Smooth muscle cell of the brain vasculature (primary cell): ENCODE results near the gene RAB36.

Source experiments
- DNase-seq: peaks from one replicate; pipeline ENCODE4 v3.0.0-alpha.2; 2012; ENCODE audit warnings: low read depth, low spot score

RAB36 gene

DNA sequence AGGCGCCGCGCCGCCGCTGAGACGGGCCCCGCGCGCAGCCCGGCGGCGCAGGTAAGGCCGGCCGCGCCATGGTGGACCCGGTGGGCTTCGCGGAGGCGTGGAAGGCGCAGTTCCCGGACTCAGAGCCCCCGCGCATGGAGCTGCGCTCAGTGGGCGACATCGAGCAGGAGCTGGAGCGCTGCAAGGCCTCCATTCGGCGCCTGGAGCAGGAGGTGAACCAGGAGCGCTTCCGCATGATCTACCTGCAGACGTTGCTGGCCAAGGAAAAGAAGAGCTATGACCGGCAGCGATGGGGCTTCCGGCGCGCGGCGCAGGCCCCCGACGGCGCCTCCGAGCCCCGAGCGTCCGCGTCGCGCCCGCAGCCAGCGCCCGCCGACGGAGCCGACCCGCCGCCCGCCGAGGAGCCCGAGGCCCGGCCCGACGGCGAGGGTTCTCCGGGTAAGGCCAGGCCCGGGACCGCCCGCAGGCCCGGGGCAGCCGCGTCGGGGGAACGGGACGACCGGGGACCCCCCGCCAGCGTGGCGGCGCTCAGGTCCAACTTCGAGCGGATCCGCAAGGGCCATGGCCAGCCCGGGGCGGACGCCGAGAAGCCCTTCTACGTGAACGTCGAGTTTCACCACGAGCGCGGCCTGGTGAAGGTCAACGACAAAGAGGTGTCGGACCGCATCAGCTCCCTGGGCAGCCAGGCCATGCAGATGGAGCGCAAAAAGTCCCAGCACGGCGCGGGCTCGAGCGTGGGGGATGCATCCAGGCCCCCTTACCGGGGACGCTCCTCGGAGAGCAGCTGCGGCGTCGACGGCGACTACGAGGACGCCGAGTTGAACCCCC lies 35.8 kb downstream of the RAB36 start:
- no peak for DNase-seq

DNA sequence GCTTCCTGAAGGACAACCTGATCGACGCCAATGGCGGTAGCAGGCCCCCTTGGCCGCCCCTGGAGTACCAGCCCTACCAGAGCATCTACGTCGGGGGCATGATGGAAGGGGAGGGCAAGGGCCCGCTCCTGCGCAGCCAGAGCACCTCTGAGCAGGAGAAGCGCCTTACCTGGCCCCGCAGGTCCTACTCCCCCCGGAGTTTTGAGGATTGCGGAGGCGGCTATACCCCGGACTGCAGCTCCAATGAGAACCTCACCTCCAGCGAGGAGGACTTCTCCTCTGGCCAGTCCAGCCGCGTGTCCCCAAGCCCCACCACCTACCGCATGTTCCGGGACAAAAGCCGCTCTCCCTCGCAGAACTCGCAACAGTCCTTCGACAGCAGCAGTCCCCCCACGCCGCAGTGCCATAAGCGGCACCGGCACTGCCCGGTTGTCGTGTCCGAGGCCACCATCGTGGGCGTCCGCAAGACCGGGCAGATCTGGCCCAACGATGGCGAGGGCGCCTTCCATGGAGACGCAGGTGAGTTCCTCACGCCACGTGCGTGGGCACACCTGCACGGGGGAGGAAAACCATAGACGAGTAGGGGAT lies 36.5 kb downstream of the RAB36 start:
- DNase-seq, result no peak

DNA sequence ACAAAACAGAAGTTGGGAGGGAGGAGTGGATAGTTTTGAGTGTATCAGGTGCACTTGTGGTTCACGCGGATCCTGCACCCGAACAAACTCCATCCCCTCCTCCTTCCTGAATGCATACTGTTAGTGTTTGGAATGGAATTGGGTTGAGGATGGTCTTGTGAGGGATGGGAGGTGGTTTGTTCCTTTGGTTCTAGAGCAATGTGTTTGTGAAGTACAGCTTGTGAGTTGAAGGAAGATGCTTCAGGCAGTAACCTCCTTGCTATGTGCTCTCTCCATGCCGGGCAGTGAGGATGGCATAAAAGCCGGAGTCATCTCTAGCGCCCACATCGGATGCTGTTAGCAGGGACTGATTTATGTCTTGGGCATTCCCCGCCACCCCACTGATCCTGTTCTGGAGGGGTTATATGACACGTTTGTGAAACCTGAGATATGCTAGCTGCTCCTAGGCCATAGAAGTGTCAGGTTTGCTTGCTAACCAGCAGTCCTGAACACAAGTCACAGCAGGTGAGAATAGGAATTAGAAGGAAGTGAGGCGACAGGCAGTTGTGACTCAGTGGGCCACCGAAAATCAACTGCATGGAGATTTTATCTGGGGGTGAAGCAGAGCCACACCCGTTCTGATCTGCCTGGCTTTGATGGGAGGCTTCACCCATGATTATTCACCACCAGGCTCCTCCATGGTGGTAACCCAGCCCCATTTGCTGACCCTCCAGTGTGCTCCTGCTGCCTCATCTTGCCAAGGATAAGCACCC lies 37.2 kb downstream of the RAB36 start:
- DNase-seq, result no peak

DNA sequence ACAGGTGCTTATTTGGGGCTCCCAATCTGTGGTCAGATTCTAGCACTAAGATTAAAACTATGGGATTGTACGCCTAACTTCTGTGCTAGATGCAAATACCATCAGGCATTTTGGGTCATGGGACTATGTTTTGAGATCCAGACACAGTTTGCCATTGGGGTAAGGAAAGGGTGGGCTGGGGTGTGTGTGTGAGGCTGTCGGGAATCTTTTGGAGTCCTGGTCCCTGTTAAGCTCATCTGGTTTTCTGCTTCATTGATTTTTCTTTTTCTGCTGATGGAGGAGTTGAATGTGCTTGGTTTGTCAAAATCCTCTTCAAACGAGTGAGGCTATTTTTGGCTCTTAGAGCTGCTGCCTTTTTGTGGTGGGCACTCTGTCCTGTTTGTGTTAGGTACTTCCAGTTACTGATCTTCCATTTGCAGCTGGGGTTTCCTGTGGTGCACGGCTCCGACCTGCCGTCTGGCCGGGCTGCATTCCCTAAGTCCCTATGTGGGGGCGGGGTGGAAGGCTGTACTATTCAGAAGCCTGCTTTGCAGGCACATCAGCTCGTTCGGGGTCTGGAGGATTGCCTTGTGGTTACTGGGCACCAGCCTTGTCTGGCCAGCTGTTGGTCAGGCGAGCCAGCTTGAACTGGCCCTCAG lies 37.9 kb downstream of the RAB36 start:
- DNase-seq, result peak; percentile 43

DNA sequence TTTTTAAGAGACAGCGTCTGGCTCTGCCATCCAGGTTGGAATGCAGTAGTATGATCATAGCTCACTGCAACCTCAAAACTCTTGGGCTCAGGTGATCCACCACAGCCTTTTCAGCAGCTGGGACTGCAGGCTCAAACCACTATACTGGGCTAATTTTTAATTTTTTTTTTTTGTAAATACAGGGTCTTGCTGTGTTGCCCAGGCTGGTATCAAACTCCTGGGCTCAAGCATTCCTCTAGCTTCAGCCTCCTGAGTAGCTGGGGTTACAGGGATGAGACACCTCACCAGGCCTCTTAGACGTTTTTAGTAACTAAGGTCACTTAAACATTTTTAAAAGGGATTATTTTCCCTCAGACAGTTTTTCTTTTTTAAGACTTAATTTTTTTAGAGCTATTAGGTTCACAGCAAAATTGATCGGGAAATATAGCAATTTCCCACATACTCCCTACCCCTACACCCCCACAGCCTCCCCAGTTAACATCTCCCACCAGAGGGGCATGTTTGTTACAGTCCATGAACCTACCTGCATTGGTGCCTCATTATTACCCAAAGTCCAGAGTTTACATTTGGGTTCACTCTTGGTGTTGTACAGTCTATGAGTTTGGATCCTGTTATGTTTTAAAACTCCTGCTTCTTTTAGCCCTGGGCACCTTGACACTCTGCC lies 39.0 kb downstream of the RAB36 start:
- DNase-seq, result no peak

DNA sequence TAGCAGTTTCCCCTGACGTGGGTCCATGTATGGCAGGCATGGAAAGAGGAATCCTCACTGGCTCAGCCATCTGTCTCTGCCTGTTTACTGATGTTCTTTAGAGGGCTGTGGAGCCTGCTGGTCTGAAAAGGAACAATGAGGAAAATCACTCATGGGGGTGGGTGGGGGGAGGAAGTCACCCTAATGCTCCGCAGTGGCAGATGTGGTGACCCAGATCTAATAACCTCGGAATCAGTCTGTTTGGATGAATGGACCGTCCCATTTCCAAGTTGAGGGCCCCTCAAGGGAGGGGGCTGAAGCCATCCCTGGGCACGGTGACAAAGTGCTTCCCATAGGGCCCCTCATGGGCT lies 39.5 kb downstream of the RAB36 start:
- DNase-seq, result no peak

DNA sequence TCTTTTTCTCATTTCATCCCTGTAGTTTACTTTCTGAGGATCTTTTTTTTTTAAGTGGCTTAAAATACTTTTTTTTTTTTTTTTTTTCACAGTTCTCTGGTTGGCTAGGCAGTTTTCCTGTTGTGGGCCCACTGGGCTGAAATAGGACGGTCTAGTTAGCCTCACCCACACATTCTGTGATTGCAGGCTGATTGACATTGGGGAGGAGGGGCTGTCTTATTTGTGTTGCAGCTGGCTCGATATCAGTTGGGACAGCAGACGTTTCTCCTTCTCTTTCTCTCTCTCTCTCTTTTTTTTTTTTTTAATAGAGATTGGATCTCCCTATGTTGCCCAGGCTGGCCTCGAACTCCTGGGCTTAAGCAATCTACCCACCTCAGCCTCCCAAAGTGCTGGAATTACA lies 41.9 kb downstream of the RAB36 start:
- DNase-seq, result no peak

DNA sequence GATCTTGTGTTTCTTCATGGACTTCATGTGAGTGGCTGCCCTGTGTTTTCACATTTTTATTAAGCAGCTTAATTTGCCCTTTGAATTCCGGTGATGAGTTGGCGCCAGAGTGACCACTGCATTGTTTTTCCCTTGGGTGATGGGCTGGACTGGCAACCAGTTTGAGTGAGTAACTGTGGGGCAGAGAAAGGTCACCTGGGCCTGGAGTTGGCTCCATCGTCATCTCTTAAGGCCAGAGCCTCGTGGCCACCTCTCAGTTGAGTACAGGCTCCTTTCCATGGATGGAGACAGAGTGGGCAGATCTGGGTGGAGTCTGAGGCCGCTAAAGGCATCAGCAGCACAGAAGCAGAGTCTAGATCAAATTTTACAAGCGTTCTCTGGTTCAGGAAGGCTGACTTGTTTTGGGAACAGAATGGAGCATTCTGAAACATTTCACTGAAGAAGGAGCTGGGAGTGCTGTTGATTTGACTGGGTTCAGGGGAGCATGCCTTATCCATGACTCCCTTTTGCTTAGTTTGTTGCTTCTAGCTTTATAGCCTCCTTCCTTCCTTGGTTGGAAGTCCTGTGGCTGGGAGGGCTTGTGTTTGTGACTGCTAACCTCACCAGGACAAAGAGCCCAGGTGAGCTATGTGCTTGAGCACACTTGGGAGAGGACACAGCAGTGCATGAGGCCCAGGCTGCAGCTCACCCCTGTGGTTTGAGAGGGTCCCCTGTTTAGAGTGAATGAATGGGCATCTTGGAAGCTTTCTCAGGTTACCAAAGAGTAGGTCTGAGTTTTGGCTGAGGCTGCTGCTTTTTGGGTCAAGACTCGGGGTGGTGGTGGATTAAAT lies 42.8 kb downstream of the RAB36 start:
- no peak for DNase-seq

DNA sequence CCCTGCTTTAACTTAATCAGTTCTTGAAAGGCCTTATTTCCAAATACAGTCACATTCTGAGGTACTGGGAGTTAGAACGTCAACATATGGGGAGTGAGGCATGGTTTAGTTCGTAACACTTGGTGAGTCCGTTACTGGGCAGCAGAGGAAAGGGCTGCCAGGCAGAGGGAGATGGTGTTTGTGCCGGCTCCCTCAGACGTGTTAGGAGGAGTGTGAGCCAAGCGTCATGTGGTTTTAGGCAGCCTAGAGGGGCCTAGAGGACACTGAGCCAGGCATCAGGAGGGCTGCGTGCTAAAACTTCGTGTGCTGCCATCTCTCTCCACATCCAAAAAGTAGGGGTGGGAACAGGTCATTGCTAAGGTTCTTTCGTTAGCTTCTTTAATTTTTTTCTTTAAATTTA lies 45.2 kb downstream of the RAB36 start:
- DNase-seq, result no peak

DNA sequence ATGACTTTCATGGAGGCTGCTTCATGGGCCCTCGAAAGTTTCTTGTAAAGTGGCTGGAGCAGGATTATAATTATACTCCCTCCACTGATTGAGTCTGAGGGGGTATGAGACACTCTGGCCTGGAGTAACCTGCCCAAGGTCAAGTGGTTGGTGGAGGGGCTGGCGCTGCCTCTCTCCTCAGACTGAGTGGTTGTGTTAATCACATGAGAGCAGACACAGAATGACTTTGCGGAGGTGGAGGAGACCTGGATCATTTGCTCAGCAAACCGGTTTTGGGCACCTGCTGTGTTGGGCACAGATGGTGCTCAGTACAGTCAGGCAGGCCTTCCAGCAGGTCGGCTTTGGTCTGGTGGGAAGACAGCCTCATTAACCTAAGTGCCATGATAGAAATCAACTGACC lies 46.9 kb downstream of the RAB36 start:
- DNase-seq, result no peak

DNA sequence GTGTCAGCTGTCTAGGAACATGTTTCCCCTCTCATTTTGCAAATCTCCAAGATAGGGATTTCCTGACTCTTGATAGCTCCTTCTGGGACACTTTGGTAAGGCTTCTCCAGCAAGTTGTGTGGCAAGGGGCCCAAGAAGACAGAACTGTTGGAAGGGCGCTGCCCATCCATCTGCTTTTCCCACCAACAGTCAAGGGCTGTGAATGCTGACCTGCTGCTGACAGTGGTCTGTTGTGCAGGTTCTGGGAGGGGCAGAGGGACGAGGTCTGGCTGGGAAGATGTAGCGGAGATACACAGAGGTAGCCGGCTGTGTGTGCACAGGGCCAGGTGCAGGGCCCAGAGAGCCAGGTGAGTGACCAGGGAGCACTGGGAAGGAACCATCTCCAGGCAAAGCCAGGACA lies 47.3 kb downstream of the RAB36 start:
- no peak for DNase-seq

DNA sequence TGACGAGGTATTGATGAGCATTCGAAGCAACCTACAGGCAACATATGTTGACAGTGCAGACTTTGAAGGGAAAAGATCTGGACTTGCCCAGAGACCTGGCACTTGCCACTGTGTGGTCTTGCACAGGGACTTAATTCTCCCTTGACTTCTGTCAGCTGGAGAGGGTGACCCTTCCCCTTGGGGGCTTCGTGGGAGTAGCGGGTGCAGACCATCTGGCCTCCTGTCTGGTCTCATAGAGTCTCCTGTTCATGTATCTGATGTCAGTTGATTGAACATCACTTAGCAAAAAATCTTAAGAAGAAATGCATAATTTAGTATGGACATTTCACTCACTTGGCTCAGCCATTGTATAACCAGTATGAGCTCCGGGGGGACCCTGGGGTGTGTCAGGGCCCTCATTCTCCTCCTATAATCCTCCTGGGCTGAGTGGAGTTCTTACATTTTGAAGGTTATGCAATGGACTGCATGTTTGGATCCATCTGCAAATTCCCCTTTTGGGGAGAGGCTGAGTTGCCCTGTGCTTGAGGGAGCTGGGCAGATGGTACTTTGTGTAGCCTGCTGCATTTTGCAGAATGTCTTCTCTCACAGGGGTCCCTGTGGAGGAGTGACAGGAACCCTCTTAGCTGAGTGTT lies 48.0 kb downstream of the RAB36 start:
- DNase-seq, result no peak

DNA sequence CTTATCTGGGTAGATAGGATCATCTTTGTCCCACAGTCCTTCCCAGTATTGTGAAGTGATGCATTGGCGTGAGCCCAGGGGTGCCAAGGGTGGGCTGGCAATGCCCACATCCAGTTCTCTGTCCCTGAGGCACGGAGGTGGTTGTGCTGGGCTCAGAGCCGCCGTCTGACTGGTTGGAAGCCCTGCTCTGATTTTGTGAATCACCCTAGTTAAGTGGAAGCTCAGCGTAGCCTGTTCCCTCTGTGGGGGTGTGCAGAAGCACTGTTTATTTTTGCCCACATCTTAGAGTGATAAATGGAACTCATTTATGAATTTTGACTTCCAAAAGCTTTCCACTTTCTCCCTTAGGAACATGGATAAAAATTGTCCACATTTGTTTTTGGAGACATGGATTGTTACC lies 48.6 kb downstream of the RAB36 start:
- DNase-seq, result no peak

DNA sequence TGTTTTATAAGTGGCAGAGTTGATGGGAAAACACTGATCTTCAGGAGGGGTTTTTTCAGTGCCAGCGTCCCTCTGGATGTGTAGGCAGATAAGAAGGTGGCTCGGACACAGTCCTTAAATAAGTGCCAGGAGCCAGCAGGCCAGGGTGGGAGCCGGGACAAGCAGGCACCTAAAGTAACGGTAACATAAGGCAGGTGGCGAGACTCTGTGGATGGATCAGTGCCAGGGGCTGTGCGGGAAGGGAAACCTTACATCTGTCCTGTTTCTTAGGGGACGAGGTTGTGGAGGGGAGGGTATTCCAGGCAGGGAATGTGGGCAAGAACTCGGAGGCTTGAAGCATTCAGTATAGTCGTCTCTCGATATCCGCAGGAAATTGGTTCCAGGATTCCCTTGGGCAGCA lies 50.9 kb downstream of the RAB36 start:
- no peak for DNase-seq

DNA sequence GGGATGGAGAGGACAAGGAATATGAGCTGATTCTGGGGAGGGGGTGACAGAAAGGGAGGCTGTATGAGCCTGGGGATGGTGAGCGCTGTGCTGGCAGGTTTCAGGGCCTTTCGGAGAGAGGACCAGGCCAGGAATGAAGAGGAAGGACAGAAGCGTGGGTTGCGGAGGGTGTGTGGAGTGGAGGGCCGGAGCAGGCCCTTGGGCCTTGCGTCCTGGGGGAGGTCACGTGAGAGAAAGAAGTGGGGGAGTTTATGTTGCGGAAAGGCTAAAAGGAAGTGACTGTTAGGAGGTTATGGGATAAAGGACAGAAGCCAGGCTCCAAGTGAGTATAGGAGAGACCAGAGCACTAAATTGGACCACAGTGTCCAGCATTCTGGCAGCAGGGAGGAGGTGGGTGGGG lies 52.6 kb downstream of the RAB36 start:
- no peak for DNase-seq

DNA sequence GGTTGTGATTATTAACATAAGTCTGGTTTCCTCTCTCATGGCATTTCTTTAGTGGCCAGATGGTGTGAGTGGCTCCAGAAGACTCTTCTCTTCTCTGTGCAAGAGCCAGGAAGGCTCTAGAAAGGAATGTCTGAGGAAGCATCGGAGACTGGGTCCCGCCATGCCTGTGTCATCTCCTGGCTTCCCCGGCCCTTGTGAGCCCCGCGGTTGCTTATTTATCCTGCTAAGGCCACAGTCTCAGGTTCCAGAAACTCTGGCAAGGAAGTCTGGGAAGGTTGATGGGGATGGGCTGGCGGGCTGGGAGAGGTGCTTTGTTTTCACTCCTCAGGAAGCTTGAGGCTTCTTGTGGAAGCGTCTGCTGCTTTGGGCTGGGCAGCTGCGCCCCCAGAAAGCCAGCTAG lies 53.9 kb downstream of the RAB36 start:
- DNase-seq, result no peak

DNA sequence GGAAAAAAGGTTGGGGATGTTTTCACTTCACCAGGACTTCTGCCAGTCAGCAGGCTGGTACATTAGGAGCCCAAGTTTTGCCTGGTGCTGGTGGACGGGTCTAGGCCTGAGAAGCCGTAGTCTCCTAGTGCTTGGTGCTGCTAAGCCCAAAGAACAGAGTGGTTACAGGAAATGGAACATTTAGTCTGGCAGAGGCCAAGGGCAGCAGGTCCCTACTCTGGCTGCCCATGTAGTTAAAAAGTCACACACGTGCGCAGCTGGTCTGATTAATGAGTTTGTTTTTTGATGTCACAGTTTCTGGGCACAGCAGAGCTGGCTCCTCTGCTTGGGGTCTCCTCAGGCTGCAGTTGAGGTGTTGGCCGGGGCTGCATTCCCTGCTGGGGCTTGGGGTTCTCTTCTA lies 55.6 kb downstream of the RAB36 start:
- no peak for DNase-seq

DNA sequence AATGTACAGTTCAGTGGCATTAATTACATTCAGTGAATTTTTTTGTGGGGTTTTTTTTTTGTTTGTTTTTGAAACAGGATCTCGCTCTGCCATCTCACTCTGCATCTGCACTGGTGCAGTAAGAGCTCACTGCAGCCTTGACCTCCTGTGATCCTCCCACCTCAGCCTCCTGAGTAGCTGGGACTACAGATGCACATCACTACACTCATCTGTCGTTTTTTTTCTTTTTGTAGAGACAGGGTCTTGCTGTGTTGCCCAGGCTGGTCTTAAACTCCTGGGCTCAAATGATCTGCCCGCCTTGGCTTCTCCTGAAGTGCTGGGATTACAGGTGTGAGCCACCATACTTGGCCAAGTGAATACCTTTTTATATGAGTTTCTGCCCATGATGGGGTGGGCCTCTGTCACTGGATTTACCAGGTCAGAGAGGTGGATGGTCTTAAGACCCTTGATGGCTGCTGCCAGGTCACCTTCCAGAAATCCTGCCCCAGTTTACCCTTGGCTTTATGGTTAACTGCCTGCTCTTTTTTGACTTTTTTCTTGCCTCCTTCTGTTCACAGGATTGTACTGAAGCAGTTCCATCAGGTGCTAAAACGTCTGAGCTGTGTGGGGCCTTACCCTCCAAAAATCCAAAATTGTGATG lies 57.7 kb downstream of the RAB36 start:
- no peak for DNase-seq

DNA sequence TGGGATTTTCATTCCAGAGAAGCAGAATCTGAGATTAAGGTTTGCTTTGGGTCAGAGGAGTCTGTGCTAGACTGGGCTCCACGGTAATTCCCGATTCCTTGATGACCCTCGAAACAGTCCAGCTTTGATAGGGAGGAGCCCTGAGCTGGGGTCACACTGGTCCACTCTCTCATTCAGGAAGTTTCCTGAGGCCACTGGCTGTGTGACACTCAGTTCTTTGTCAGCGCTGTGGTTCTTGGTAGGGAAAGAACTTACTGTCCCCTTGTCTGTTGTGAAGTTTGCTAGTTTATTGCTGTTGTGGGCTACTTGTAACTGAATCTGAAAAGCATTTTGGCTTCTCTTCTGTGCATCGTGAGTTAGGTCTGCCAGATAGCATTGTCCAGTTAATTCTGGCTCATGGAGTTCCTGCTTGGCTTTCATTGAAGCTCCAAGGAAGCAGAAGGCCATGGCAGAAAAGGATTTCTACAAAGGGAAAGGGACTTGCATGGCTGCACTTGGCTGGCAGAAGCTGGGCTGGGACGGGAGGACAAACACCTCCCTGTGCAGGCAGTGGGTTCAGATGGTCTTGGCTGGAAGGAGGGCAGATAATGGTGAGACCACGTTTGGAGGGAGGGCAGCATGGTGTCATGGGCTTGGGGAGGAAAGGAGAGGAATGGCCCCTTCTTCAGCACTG lies 58.3 kb downstream of the RAB36 start:
- DNase-seq, result no peak

DNA sequence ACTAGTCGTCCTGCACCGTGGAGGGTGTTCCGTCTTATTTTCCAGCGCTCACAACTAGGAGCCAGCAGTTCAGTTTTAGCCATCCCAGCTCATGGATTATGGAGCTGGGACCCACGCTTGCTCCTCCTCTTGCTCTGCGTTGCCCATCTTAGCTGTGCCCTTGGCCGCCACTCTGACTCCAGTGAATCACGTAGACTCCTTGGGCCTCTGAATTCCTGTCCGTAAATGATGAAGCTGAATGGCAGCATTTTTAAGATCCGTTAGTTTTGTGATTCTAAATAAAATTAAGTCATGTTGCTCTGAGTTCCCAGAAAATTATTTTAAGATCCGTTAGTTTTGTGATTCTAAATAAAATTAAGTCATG lies 58.8 kb downstream of the RAB36 start:
- DNase-seq, result no peak
